ENCODE results near the gene ZBP1.

The ZBP1 gene

GRCh38 chr20:57618091-57618763 lies 2.0 kb downstream of the ZBP1 start:
- no peak for DNase-seq (ENCODE audit: low read depth in 2 of 2)

- DNase-seq (ENCODE audit: low read depth in 2 of 2), result no peak
Observed at GRCh38 chr20:57617079-57617795, 3.0 kb downstream of the ZBP1 start.

GRCh38 chr20:57616143-57616951 lies 3.9 kb downstream of the ZBP1 start:
- DNase-seq (ENCODE audit: low read depth in 2 of 2), result no peak

- no peak for DNase-seq (ENCODE audit: low read depth in 2 of 2)
Observed at GRCh38 chr20:57615445-57615811, 4.8 kb downstream of the ZBP1 start.

- DNase-seq (ENCODE audit: low read depth in 2 of 2), result no peak
Observed at GRCh38 chr20:57614490-57615444, 5.5 kb downstream of the ZBP1 start.

- no peak for DNase-seq (ENCODE audit: low read depth in 2 of 2)
Observed at GRCh38 chr20:57613481-57613921, 6.7 kb downstream of the ZBP1 start.

- DNase-seq (ENCODE audit: low read depth in 2 of 2), result no peak
Observed at GRCh38 chr20:57612916-57613315, 7.3 kb downstream of the ZBP1 start.

DNA sequence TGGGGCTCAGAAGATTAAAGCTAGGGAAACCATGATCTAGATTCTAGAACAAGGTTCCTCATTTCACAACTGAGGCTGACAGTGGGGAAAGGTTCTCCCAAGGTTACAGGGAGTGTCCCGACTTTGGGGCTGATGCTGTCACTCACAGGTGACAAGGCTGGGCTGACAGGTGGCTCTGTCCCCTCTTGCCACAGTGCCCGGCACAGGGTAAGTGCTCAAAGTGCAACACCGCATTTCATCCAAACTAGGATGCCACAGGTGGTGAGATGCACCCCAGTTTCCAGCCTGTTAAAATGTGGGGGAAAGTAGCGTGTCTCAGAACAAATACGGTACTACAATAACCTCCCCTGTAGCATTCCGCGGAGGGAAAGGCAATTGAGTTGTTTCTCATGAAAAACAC lies 7.8 kb downstream of the ZBP1 start:
- no peak for DNase-seq (ENCODE audit: low read depth in 2 of 2)

DNA sequence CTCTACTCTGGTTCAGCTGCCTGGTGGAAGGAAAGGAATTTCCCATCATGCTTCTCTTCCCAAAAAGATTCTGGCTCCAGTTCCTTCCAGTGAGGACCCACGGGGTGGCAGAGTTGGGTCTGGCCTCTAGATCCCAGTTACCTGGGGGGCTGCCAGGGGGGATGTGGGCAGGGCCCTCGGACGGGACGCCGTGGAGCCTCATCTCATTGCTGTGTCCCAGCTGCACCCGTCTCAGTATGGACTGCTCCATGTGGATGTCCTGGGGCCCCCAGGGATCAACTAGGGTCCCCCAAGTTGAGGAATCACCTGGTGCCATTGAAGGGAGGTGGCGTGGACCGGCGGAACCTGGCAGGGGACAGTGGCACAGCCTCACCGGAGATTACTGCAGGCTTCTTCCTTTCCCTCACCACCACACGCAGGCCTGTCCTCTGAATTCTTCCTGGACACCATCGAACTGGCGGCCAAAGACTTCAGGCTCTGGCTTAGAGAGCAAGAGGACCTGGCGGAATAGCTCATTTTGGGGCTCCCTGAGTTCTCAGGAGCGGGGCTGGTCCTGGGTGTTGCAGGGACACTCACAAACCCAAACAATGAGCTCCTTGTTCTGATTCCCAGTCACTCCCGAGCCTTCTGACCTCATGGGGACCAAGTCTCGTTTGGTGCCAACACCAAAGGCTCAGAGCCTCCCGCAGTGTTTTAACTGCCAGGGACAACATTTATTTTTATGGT lies 8.5 kb downstream of the ZBP1 start:
- DNase-seq (ENCODE audit: low read depth in 2 of 2), result no peak

DNA sequence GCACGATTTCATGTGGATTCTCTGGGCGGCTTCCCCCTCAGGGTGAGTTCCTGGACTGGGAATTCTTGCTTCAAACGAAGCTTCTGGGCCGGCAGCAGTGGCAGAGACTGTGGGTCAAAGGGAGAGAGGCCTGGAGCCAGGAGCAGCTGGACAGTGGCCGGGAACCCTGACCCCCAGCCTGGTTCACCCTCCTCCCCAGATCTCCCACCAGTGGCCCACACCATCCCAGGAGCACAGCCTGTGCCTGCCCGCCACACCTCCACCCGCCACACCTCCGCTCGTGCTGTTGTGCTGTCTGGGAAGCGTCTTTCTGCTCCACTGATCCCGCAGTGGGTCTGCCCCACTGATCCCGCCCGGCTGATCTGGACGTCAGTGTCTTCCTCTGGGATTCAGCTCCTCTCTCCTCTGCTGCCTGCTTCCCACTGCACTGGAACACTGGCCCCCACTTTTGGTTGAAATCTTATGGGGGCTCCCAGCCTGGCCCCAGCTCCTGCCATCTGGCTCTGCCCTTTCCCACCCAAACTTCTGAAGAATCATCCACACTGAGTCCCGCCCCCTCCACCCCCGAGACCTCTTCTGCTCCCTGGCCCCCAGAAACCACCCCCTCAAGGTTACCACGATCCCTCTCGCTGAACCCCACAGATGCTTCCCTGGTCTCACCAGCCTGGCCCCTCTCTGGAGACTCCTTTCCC lies 9.8 kb downstream of the ZBP1 start:
- no peak for DNase-seq (ENCODE audit: low read depth in 2 of 2)

- no peak for DNase-seq (ENCODE audit: low read depth in 2 of 2)
Observed at GRCh38 chr20:57609842-57610167, 10.4 kb downstream of the ZBP1 start.

DNA sequence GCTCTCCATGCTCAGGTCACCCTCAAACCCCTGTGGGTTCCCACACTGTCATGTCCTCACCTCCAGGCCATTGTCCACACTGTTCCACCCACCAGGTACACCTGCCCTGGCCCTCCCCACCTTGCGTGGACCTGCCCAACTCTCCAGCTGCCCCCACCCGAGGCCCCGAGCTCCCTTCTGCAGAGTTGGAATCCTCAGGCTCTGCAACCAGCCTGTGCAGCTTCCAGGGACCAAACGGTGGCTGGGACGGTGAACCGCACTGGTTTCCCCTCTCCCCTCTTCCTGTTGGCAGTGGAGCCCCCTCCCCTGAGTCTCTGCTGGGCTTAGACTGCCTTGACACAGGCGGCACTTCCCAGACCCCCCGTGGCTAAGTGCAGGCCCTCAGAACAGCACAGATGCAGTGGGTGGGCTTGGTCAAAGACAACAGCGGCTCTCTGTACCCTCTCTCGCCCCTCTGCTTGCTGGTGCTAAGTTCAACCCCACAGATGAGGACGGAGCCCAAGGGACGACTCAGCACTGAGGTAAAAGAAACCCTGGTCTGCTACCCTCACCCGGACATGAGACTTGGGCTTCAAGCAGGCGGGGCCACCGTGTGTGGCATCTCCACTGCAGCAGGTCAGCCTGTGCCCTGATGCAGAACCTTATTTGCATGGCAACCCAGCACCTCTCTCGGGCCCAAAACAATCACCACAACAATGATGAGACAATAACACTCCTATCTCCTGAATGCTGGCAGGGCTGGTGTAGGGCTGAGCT lies 11.0 kb downstream of the ZBP1 start:
- no peak for DNase-seq (ENCODE audit: low read depth in 2 of 2)

- DNase-seq (ENCODE audit: low read depth in 2 of 2), result no peak
Observed at GRCh38 chr20:57608516-57608915, 11.7 kb downstream of the ZBP1 start.

- DNase-seq (ENCODE audit: low read depth in 2 of 2), result no peak
Observed at GRCh38 chr20:57605878-57606277, 14.3 kb downstream of the ZBP1 start.

DNA sequence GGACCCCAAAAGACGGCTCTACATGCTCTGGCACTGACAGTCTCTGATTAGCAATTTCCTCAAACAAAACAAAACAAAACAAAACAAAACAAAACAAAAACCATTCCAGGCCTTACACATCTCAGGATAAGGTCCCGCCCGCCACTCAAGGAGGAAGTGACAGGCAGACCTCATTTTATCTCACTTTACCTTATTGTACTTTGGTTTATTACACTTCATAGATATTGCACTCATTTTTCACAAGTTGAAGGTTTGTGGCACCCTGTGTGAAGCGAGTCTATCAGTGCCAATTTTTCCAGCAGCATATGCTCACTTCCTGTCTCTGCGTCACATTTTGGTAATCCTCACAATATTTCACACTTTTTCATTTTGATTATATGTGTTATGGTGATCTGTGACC lies 15.2 kb downstream of the ZBP1 start:
- DNase-seq (ENCODE audit: low read depth in 2 of 2), result no peak

GRCh38 chr20:57603120-57603519 lies 17.1 kb downstream of the ZBP1 start:
- DNase-seq (ENCODE audit: low read depth in 2 of 2), result no peak

- DNase-seq (ENCODE audit: low read depth in 2 of 2), result no peak
Observed at GRCh38 chr20:57601737-57602136, 18.5 kb downstream of the ZBP1 start.

GRCh38 chr20:57601211-57601570 lies 19.0 kb downstream of the ZBP1 start:
- no peak for DNase-seq (ENCODE audit: low read depth in 2 of 2)

- DNase-seq (ENCODE audit: low read depth in 2 of 2), result no peak
Observed at GRCh38 chr20:57600320-57601210, 19.7 kb downstream of the ZBP1 start.
